BJ (cell line): ENCODE data around the gene ATF1. TPM values are rescaled to one million over a fixed set of nuclear protein-coding genes. Genes with fewer than 3 reads are reported as not detected.
"Not testable (repeated sequence)": the region's sequence is repeated elsewhere in the genome, so short reads cannot be mapped to it uniquely, and the experiment has no call there.

ENCODE experiments used
- CTCF ChIA-PET: fragments of 350-600 bp; formaldehyde crosslinking; extraction: SDS; loops from one replicate; lab custom pipeline; 2021; ENCODE audit warnings: antibody characterized with exemption, inconsistent platforms; lab: Yijun Ruan, JAX
- POLR2A ChIA-PET: fragments of 300-600 bp; sonication (Branson Sonifier 250); formaldehyde crosslinking; extraction: SDS; loops from one replicate; lab custom pipeline; 2021; ENCODE audit warnings: antibody characterized with exemption; lab: Charles Lee
- DNase-seq: peaks from one replicate; pipeline ENCODE4 v3.0.0-alpha.2; 2011; ENCODE audit warnings: low read depth
- H3K27me3 ChIP-seq: 2 replicates; pipeline ENCODE4 v1.6.0; 2011; ENCODE audit warnings: low read length; ENCODE audit not compliant: control insufficient read depth, insufficient read depth
- H3K36me3 ChIP-seq: 2 replicates; pipeline ENCODE4 v1.5.1; 2011; ENCODE audit warnings: low read length; ENCODE audit not compliant: control insufficient read depth, insufficient read depth
- H3K4me3 ChIP-seq: 2 replicates; pipeline ENCODE4 v1.5.1; 2011; ENCODE audit warnings: low read depth, mild to moderate bottlenecking, control low read depth, low read length
- polyA plus RNA-seq: library from polyadenylated mRNA; depleted of rRNA; stranded (reverse); fragments of >200 nt; gene quantifications from 2 replicates; pipeline ENCODE4 v1.2.3, GENCODE V29; 2011
- TF ChIP-seq, protein P1 (sequence below): IDR thresholded peaks from 2 replicates; pipeline ENCODE4 v1.5.1; 2011; ENCODE audit warnings: low read depth, mild to moderate bottlenecking, control low read depth, inconsistent platforms, low read length, moderate library complexity; ENCODE audit not compliant: insufficient read depth

The ATF1 gene
- polyA plus RNA-seq, 1 experiment: 72.5 TPM

GRCh38 chr12:50828121-50828520, 64.2 kb downstream of the ATF1 start:
- TF ChIP-seq, protein P1, sequence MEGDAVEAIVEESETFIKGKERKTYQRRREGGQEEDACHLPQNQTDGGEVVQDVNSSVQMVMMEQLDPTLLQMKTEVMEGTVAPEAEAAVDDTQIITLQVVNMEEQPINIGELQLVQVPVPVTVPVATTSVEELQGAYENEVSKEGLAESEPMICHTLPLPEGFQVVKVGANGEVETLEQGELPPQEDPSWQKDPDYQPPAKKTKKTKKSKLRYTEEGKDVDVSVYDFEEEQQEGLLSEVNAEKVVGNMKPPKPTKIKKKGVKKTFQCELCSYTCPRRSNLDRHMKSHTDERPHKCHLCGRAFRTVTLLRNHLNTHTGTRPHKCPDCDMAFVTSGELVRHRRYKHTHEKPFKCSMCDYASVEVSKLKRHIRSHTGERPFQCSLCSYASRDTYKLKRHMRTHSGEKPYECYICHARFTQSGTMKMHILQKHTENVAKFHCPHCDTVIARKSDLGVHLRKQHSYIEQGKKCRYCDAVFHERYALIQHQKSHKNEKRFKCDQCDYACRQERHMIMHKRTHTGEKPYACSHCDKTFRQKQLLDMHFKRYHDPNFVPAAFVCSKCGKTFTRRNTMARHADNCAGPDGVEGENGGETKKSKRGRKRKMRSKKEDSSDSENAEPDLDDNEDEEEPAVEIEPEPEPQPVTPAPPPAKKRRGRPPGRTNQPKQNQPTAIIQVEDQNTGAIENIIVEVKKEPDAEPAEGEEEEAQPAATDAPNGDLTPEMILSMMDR: no peak
- Histone ChIP-seq H3K36me3 (no peaks in the 10 kb centered on the region), H3K27me3 (no peaks in the 10 kb centered on the region), H3K4me3 (no peak overlapping the region)
- DNase-seq: no peak
- ChIA-PET POLR2A (no interaction called here), CTCF (interaction anchor here (1.1 kb wide), 1 partner anchor 157 kb away, joined by 3 read pairs; no protein-coding TSS in a partner anchor)

- ChIA-PET CTCF (interaction anchor here (1.1 kb wide), 1 partner anchor 156 kb away, joined by 3 read pairs; no protein-coding TSS in a partner anchor), POLR2A (no interaction called here)
- Histone ChIP-seq H3K27me3 (no peaks in the 10 kb centered on the region), H3K36me3 (no peaks in the 10 kb centered on the region), H3K4me3 (no peak overlapping the region)
- no peak for DNase-seq
- TF ChIP-seq, protein P1: no peak
Measured at GRCh38 chr12:50828886-50829285, 65.0 kb downstream of the ATF1 start.

DNA sequence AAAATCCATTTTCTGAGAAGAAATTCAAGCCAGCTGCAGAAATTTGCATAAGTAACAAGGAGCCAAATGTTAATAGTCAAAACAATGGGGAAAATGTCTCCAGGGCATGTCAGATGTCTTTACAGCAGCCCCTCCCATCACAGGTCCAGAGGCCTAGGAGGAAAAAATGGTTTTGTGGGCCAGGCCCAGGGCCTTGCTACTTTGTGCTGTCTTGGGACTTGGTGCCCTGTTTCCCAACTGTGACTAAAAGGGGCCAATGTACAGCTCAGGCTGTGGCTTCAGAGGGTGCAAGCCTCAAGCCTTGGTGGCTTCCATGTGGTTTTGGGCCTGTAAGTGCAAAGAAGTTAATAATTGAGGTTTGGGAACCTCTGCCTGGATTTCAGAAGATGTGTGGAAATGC, 69.9 kb downstream of the ATF1 start:
- POLR2A ChIA-PET, CTCF ChIA-PET, H3K36me3 ChIP-seq, H3K4me3 ChIP-seq, H3K27me3 ChIP-seq, DNase-seq: not testable (repeated sequence)

GRCh38 chr12:50839042-50839441, 75.1 kb downstream of the ATF1 start:
- TF ChIP-seq, protein P1: no peak
- POLR2A ChIA-PET: interaction anchor here (0.6 kb wide), 2 partner anchors 13 to 14 kb away, joined by 4 read pairs; no protein-coding TSS in a partner anchor
- Histone ChIP-seq H3K4me3 (no peak overlapping the region), H3K36me3 (no peaks in the 10 kb centered on the region), H3K27me3 (no peaks in the 10 kb centered on the region; the same call in 1 of the 2 replicates)
- no peak for DNase-seq
- CTCF ChIA-PET: interaction anchor here (0.6 to 0.7 kb wide), 3 partner anchors 23 to 379 kb away, joined by 3 read pairs; no protein-coding TSS in a partner anchor

GRCh38 chr12:50840809-50841487, 77.0 kb downstream of the ATF1 start:
- Histone ChIP-seq H3K27me3 (no peaks in the 10 kb centered on the region; the same call in 1 of the 2 replicates), H3K4me3 (no peak overlapping the region), H3K36me3 (no peaks in the 10 kb centered on the region)
- TF ChIP-seq, protein P1: no peak
- ChIA-PET CTCF (interaction anchor here (1.0 kb wide), 1 partner anchor 112 kb away, joined by 3 read pairs; no protein-coding TSS in a partner anchor), POLR2A (no interaction called here)
- DNase-seq: no peak
